ENCODE measurements around the gene GBP1.

Gene GBP1

GRCh38 chr1:89005286-89006151 lies 59.5 kb downstream of the GBP1 start:
- DNase-seq, result no peak
